ENCODE data around the gene FAXDC2.

The FAXDC2 gene

GRCh38 chr5:154811653-154812465, 38.5 kb downstream of the FAXDC2 start:
- Histone ChIP-seq H3K4me2 (ENCODE audit: low read length) (no peak overlapping the region), H2BK120ac (ENCODE audit: low read depth, low read length) (no peak overlapping the region), H2BK5ac (ENCODE audit: low read length) (no peak overlapping the region), H4K5ac (ENCODE audit: low read length) (no peak overlapping the region), H3K9ac (ENCODE audit: low read length) (no peak overlapping the region), H3K27me3 (ENCODE audit: insufficient read depth, low read length, poor library complexity) (no peaks in the 10 kb centered on the region), H2BK15ac (replicated peaks; ENCODE audit: low read depth) (no peak overlapping the region), H2AK5ac (ENCODE audit: low read length) (no peak overlapping the region), H3K23ac (ENCODE audit: low read length) (no peak overlapping the region), H3K79me1 (ENCODE audit: low read length) (peaks cover 10% of the 10 kb centered on the region), H3K4ac (ENCODE audit: low read depth, low read length) (no peak overlapping the region), H3K27ac (ENCODE audit: low read depth, low read length) (no peak overlapping the region), H3K36me3 (ENCODE audit: control insufficient read depth, insufficient read depth, low read length) (peaks cover 30% of the 10 kb centered on the region), H3K56ac (ENCODE audit: low read length) (no peak overlapping the region), H3K79me2 (ENCODE audit: control insufficient read depth, insufficient read depth, low read length) (no peaks in the 10 kb centered on the region), H3K18ac (ENCODE audit: low read length) (no peak overlapping the region), H4K8ac (ENCODE audit: low read depth, low read length) (no peak overlapping the region), H3K4me3 (ENCODE audit: low read length) (no peak overlapping the region), H3K4me1 (ENCODE audit: control insufficient read depth, low read depth, low read length) (no peaks in the 10 kb centered on the region)
- no CpG with 5 or more reads among the region's 3 CpGs for whole genome bisulfite sequencing (ENCODE audit: extremely low coverage, insufficient coverage, low lambda C conversion rate)
- peak; percentile 76 for DNase-seq

GRCh38 chr5:154811239-154811638, 39.2 kb downstream of the FAXDC2 start:
- no peak overlapping the region for H3K27ac ChIP-seq (ENCODE audit: low read depth, low read length)
- H2BK5ac ChIP-seq (ENCODE audit: low read length), result no peak overlapping the region
- no peak overlapping the region for H3K4me2 ChIP-seq (ENCODE audit: low read length)
- no peak overlapping the region for H2BK120ac ChIP-seq (ENCODE audit: low read depth, low read length)
- no peak overlapping the region for H4K5ac ChIP-seq (ENCODE audit: low read length)
- H2BK15ac ChIP-seq (replicated peaks; ENCODE audit: low read depth), result no peak overlapping the region
- H3K79me1 ChIP-seq (ENCODE audit: low read length), result peaks cover 8% of the 10 kb centered on the region
- H3K56ac ChIP-seq (ENCODE audit: low read length), result no peak overlapping the region
- no peak overlapping the region for H3K18ac ChIP-seq (ENCODE audit: low read length)
- H3K9ac ChIP-seq (ENCODE audit: low read length), result no peak overlapping the region
- no peaks in the 10 kb centered on the region for H3K27me3 ChIP-seq (ENCODE audit: insufficient read depth, low read length, poor library complexity)
- no peaks in the 10 kb centered on the region for H3K4me1 ChIP-seq (ENCODE audit: control insufficient read depth, low read depth, low read length)
- no peaks in the 10 kb centered on the region for H3K79me2 ChIP-seq (ENCODE audit: control insufficient read depth, insufficient read depth, low read length)
- no peak overlapping the region for H3K23ac ChIP-seq (ENCODE audit: low read length)
- no peak for DNase-seq
- WGBS (ENCODE audit: extremely low coverage, insufficient coverage, low lambda C conversion rate), result no CpG with 5 or more reads among the region's 7 CpGs
- no peak overlapping the region for H3K4me3 ChIP-seq (ENCODE audit: low read length)
- H2AK5ac ChIP-seq (ENCODE audit: low read length), result no peak overlapping the region
- no peak overlapping the region for H4K8ac ChIP-seq (ENCODE audit: low read depth, low read length)
- peaks cover 28% of the 10 kb centered on the region for H3K36me3 ChIP-seq (ENCODE audit: control insufficient read depth, insufficient read depth, low read length)
- H3K4ac ChIP-seq (ENCODE audit: low read depth, low read length), result no peak overlapping the region

- no peak for DNase-seq
- H3K79me1 ChIP-seq (ENCODE audit: low read length), result peaks cover 14% of the 10 kb centered on the region
- H3K36me3 ChIP-seq (ENCODE audit: control insufficient read depth, insufficient read depth, low read length), result peaks cover 31% of the 10 kb centered on the region
- H3K18ac ChIP-seq (ENCODE audit: low read length), result no peak overlapping the region
- no peak overlapping the region for H3K23ac ChIP-seq (ENCODE audit: low read length)
- no peaks in the 10 kb centered on the region for H3K79me2 ChIP-seq (ENCODE audit: control insufficient read depth, insufficient read depth, low read length)
- no peak overlapping the region for H3K27ac ChIP-seq (ENCODE audit: low read depth, low read length)
- H2BK120ac ChIP-seq (ENCODE audit: low read depth, low read length), result no peak overlapping the region
- no peak overlapping the region for H3K4ac ChIP-seq (ENCODE audit: low read depth, low read length)
- no peak overlapping the region for H3K4me3 ChIP-seq (ENCODE audit: low read length)
- no peak overlapping the region for H4K8ac ChIP-seq (ENCODE audit: low read depth, low read length)
- no peak overlapping the region for H4K5ac ChIP-seq (ENCODE audit: low read length)
- H3K56ac ChIP-seq (ENCODE audit: low read length), result no peak overlapping the region
- no peak overlapping the region for H3K4me2 ChIP-seq (ENCODE audit: low read length)
- no peak overlapping the region for H2BK5ac ChIP-seq (ENCODE audit: low read length)
- no peaks in the 10 kb centered on the region for H3K4me1 ChIP-seq (ENCODE audit: control insufficient read depth, low read depth, low read length)
- no peaks in the 10 kb centered on the region for H3K27me3 ChIP-seq (ENCODE audit: insufficient read depth, low read length, poor library complexity)
- WGBS (ENCODE audit: extremely low coverage, insufficient coverage, low lambda C conversion rate), result no CpG with 5 or more reads among the region's 4 CpGs
- H2AK5ac ChIP-seq (ENCODE audit: low read length), result no peak overlapping the region
- H2BK15ac ChIP-seq (replicated peaks; ENCODE audit: low read depth), result no peak overlapping the region
- no peak overlapping the region for H3K9ac ChIP-seq (ENCODE audit: low read length)
Measured at GRCh38 chr5:154806176-154806575, 44.2 kb downstream of the FAXDC2 start.

GRCh38 chr5:154802050-154802449, 48.4 kb downstream of the FAXDC2 start:
- Histone ChIP-seq H3K18ac (ENCODE audit: low read length) (no peak overlapping the region), H3K27me3 (ENCODE audit: insufficient read depth, low read length, poor library complexity) (no peaks in the 10 kb centered on the region), H3K79me2 (ENCODE audit: control insufficient read depth, insufficient read depth, low read length) (no peaks in the 10 kb centered on the region), H3K56ac (ENCODE audit: low read length) (no peak overlapping the region), H2BK15ac (replicated peaks; ENCODE audit: low read depth) (no peak overlapping the region), H3K4me3 (ENCODE audit: low read length) (no peak overlapping the region), H4K5ac (ENCODE audit: low read length) (no peak overlapping the region), H3K4ac (ENCODE audit: low read depth, low read length) (no peak overlapping the region), H3K36me3 (ENCODE audit: control insufficient read depth, insufficient read depth, low read length) (peaks cover 49% of the 10 kb centered on the region), H2BK5ac (ENCODE audit: low read length) (no peak overlapping the region), H3K79me1 (ENCODE audit: low read length) (peaks cover 29% of the 10 kb centered on the region), H3K9ac (ENCODE audit: low read length) (no peak overlapping the region), H2BK120ac (ENCODE audit: low read depth, low read length) (no peak overlapping the region), H3K4me1 (ENCODE audit: control insufficient read depth, low read depth, low read length) (no peaks in the 10 kb centered on the region), H2AK5ac (ENCODE audit: low read length) (no peak overlapping the region), H3K23ac (ENCODE audit: low read length) (no peak overlapping the region), H4K8ac (ENCODE audit: low read depth, low read length) (no peak overlapping the region), H3K4me2 (ENCODE audit: low read length) (no peak overlapping the region), H3K27ac (ENCODE audit: low read depth, low read length) (no peak overlapping the region)
- WGBS (ENCODE audit: extremely low coverage, insufficient coverage, low lambda C conversion rate), result no CpG with 5 or more reads among the region's 9 CpGs
- no peak for DNase-seq

- Histone ChIP-seq H3K36me3 (ENCODE audit: control insufficient read depth, insufficient read depth, low read length) (peaks cover 48% of the 10 kb centered on the region), H3K9ac (ENCODE audit: low read length) (no peak overlapping the region)
Measured at GRCh38 chr5:154801083-154801482, 49.3 kb downstream of the FAXDC2 start.

GRCh38 chr5:154800582-154800981, 49.8 kb downstream of the FAXDC2 start:
- no peak overlapping the region for H3K18ac ChIP-seq (ENCODE audit: low read length)
- H3K79me1 ChIP-seq (ENCODE audit: low read length), result peaks cover 31% of the 10 kb centered on the region
- H3K4me3 ChIP-seq (ENCODE audit: low read length), result no peak overlapping the region
- H3K9ac ChIP-seq (ENCODE audit: low read length), result no peak overlapping the region
- H3K36me3 ChIP-seq (ENCODE audit: control insufficient read depth, insufficient read depth, low read length), result peaks cover 47% of the 10 kb centered on the region
- H2AK5ac ChIP-seq (ENCODE audit: low read length), result no peak overlapping the region
- H3K56ac ChIP-seq (ENCODE audit: low read length), result no peak overlapping the region
- no peaks in the 10 kb centered on the region for H3K27me3 ChIP-seq (ENCODE audit: insufficient read depth, low read length, poor library complexity)
- H3K4ac ChIP-seq (ENCODE audit: low read depth, low read length), result no peak overlapping the region
- no peak for DNase-seq
- H2BK15ac ChIP-seq (replicated peaks; ENCODE audit: low read depth), result no peak overlapping the region
- no peaks in the 10 kb centered on the region for H3K79me2 ChIP-seq (ENCODE audit: control insufficient read depth, insufficient read depth, low read length)
- no peak overlapping the region for H2BK5ac ChIP-seq (ENCODE audit: low read length)
- no peak overlapping the region for H4K8ac ChIP-seq (ENCODE audit: low read depth, low read length)
- no peak overlapping the region for H4K5ac ChIP-seq (ENCODE audit: low read length)
- no peak overlapping the region for H2BK120ac ChIP-seq (ENCODE audit: low read depth, low read length)
- no peak overlapping the region for H3K23ac ChIP-seq (ENCODE audit: low read length)
- H3K4me2 ChIP-seq (ENCODE audit: low read length), result no peak overlapping the region
- H3K4me1 ChIP-seq (ENCODE audit: control insufficient read depth, low read depth, low read length), result no peaks in the 10 kb centered on the region
- H3K27ac ChIP-seq (ENCODE audit: low read depth, low read length), result no peak overlapping the region

More at GRCh38 chr5:154801083-154801482, 49.3 kb downstream of the FAXDC2 start:
- H3K56ac ChIP-seq (ENCODE audit: low read length), result no peak overlapping the region
- H3K23ac ChIP-seq (ENCODE audit: low read length), result no peak overlapping the region
- H2BK120ac ChIP-seq (ENCODE audit: low read depth, low read length), result no peak overlapping the region
- H3K27me3 ChIP-seq (ENCODE audit: insufficient read depth, low read length, poor library complexity), result no peaks in the 10 kb centered on the region
- no peak overlapping the region for H4K8ac ChIP-seq (ENCODE audit: low read depth, low read length)
- H3K4me1 ChIP-seq (ENCODE audit: control insufficient read depth, low read depth, low read length), result no peaks in the 10 kb centered on the region
- no CpG with 5 or more reads among the region's 3 CpGs for WGBS (ENCODE audit: extremely low coverage, insufficient coverage, low lambda C conversion rate)
- no peak overlapping the region for H2BK5ac ChIP-seq (ENCODE audit: low read length)
- H3K79me2 ChIP-seq (ENCODE audit: control insufficient read depth, insufficient read depth, low read length), result no peaks in the 10 kb centered on the region
- no peak overlapping the region for H4K5ac ChIP-seq (ENCODE audit: low read length)
- H3K4ac ChIP-seq (ENCODE audit: low read depth, low read length), result no peak overlapping the region
- H3K27ac ChIP-seq (ENCODE audit: low read depth, low read length), result no peak overlapping the region
- no peak overlapping the region for H3K4me2 ChIP-seq (ENCODE audit: low read length)
- DNase-seq, result no peak
- H3K79me1 ChIP-seq (ENCODE audit: low read length), result peaks cover 31% of the 10 kb centered on the region
- H3K4me3 ChIP-seq (ENCODE audit: low read length), result no peak overlapping the region
- H2BK15ac ChIP-seq (replicated peaks; ENCODE audit: low read depth), result no peak overlapping the region
- H2AK5ac ChIP-seq (ENCODE audit: low read length), result no peak overlapping the region
- no peak overlapping the region for H3K18ac ChIP-seq (ENCODE audit: low read length)

Data from mesendoderm (in vitro differentiated cells).